ENCODE results near the gene THAP7. TPM values are rescaled to one million over a fixed set of nuclear protein-coding genes. Genes with fewer than 3 reads are reported as not detected.

Gene THAP7
- total RNA-seq, 1 experiment from 2014 or later, result 27.7 TPM

GRCh38 chr22:20953668-20954500 lies 48.0 kb downstream of the THAP7 start:
- Histone ChIP-seq H3K4me2 (ENCODE audit: low read length) (no peak overlapping the region), H3K27me3 (ENCODE audit: insufficient read depth, low read length) (no peaks in the 10 kb centered on the region), H3K4me1 (ENCODE audit: control insufficient read depth in 1 of 2, insufficient read depth in 2 of 2, low read length in 2 of 2) (peaks cover 15 to 41% of the 10 kb centered on the region in 2 experiments), H3K9ac (ENCODE audit: low read length) (no peak overlapping the region), H2AFZ (ENCODE audit: low read depth, low read length, poor library complexity, severe bottlenecking) (no peak overlapping the region), H3K9me3 (ENCODE audit: control insufficient read depth in 1 of 2, insufficient read depth in 1 of 2, low read depth in 1 of 2, low read length in 2 of 2) (no peaks in the 10 kb centered on the region), H3K4me3 (replicated peaks in 1 of 2; ENCODE audit: low read depth in 1 of 2, low read length in 2 of 2) (no peak overlapping the region), H3K36me3 (ENCODE audit: control insufficient read depth in 1 of 2, insufficient read depth in 2 of 2, low read length in 2 of 2) (peaks cover 25 to 38% of the 10 kb centered on the region in 2 experiments; a peak in 3 of 4 replicates), H4K20me1 (ENCODE audit: insufficient read depth) (peaks cover 9% of the 10 kb centered on the region; the same call in 1 of the 2 replicates), H3K79me2 (ENCODE audit: insufficient read depth, low read length) (peaks cover 61% of the 10 kb centered on the region), H3K9me2 (ENCODE audit: insufficient read depth) (no peaks in the 10 kb centered on the region), H3K27ac (ENCODE audit: low read depth, low read length) (no peak overlapping the region)
- intact Hi-C loops (cut with micrococcal nuclease), result no loop called here
- no TSS peak for BruUV-seq (replicated peaks)
- POLR2A ChIA-PET, result no interaction called here
- ATAC-seq (no peak), DNase-seq (ENCODE audit: low read depth, low spot score) (no peak)
- TF ChIP-seq EZH2 (IDR thresholded peaks at IDR 0.05) (no peak), ZNF274 (IDR thresholded peaks at IDR 0.05; ENCODE audit: low read depth, low read length) (no peak), EZH2phosphoT487 (IDR thresholded peaks at IDR 0.05; ENCODE audit: borderline replicate concordance) (no peak), TCF7L2 (IDR thresholded peaks at IDR 0.05; ENCODE audit: borderline replicate concordance, extremely low read depth, insufficient read depth, insufficient read length) (no peak), ZBTB33 (IDR thresholded peaks at IDR 0.05; ENCODE audit: extremely low read depth, insufficient replicate concordance, low read length) (no peak), ZFX (IDR thresholded peaks at IDR 0.05) (no peak), CTCF (IDR thresholded peaks at IDR 0.05 in 2 of 3, conservative IDR thresholded peaks at IDR 0.05 in 1 of 3; ENCODE audit: borderline replicate concordance in 1 of 3, insufficient read depth in 1 of 3, low read depth in 2 of 3, low read length in 2 of 3) (no peak), FOSL1 (IDR thresholded peaks at IDR 0.05; ENCODE audit: low read depth) (no peak), YY1 (IDR thresholded peaks at IDR 0.05; ENCODE audit: extremely low read depth, insufficient replicate concordance, low read depth, low read length) (no peak), JUND (IDR thresholded peaks at IDR 0.05) (no peak), CBX3 (IDR thresholded peaks at IDR 0.05; ENCODE audit: low read depth) (no peak), REST (IDR thresholded peaks at IDR 0.05; ENCODE audit: low read depth) (no peak), RAD21 (IDR thresholded peaks at IDR 0.05; ENCODE audit: low read depth) (no peak), ATF3 (IDR thresholded peaks at IDR 0.05) (no peak), EGR1 (IDR thresholded peaks at IDR 0.05; ENCODE audit: low read depth) (no peak), CEBPB (IDR thresholded peaks at IDR 0.05; ENCODE audit: low read depth) (no peak), SIN3A (IDR thresholded peaks at IDR 0.05; ENCODE audit: low read depth) (no peak), ELF1 (IDR thresholded peaks at IDR 0.05; ENCODE audit: borderline replicate concordance, low read depth) (no peak), POLR2A (IDR thresholded peaks at IDR 0.05; ENCODE audit: borderline replicate concordance, extremely low read depth, insufficient read depth, insufficient read length) (no peak), POLR2AphosphoS5 (IDR thresholded peaks at IDR 0.05; ENCODE audit: low read depth, low read length) (no peak)
- CTCF ChIA-PET, result interaction anchor here (1.6 to 4.4 kb wide), 2 partner anchors 37 to 69 kb away, joined by 4 to 21 read pairs; partner anchors contain the start of gene CRKL
- RAD21 ChIA-PET (ENCODE audit: low non-redundant PET in 1 of 2, low total read pairs in 2 of 2, uncharacterized antibody in 2 of 2, unreplicated experiment in 2 of 2), result no interaction called here

All from HCT116 (cell line).